EH (cell line): ENCODE results near the gene MACROH2A1.

Experiments used
- DNase-seq: peaks from one replicate; pipeline ENCODE4 v3.0.0-alpha.2; 2015; ENCODE audit warnings: low read depth

The MACROH2A1 gene

GRCh38 chr5:135355169-135355568 lies 43.9 kb downstream of the MACROH2A1 start:
- DNase-seq = peak; percentile 63

- peak; percentile 98 for DNase-seq
These were observed 44.9 kb downstream of the MACROH2A1 start for GRCh38 chr5:135353952-135354721.

GRCh38 chr5:135350536-135350935 lies 48.5 kb downstream of the MACROH2A1 start:
- DNase-seq = no peak

- no peak for DNase-seq
These were observed 49.1 kb downstream of the MACROH2A1 start for GRCh38 chr5:135349886-135350285.

- no peak for DNase-seq
These were observed 49.6 kb downstream of the MACROH2A1 start for GRCh38 chr5:135349451-135349850.

GRCh38 chr5:135348918-135349317 lies 50.1 kb downstream of the MACROH2A1 start:
- peak; percentile 33 for DNase-seq

GRCh38 chr5:135347392-135347791 lies 51.6 kb downstream of the MACROH2A1 start:
- DNase-seq = no peak

GRCh38 chr5:135345956-135346731 lies 52.9 kb downstream of the MACROH2A1 start:
- DNase-seq = no peak

GRCh38 chr5:135344349-135344748 lies 54.7 kb downstream of the MACROH2A1 start:
- DNase-seq = peak; percentile 77

- DNase-seq = peak; percentile 51
These were observed 55.6 kb downstream of the MACROH2A1 start for GRCh38 chr5:135343413-135343812.

- DNase-seq = no peak
These were observed 56.5 kb downstream of the MACROH2A1 start for GRCh38 chr5:135342551-135342875.

GRCh38 chr5:135341696-135342550 lies 57.1 kb downstream of the MACROH2A1 start:
- DNase-seq = no peak

- no peak for DNase-seq
These were observed 57.9 kb downstream of the MACROH2A1 start for GRCh38 chr5:135341016-135341666.

GRCh38 chr5:135340568-135340967 lies 58.5 kb downstream of the MACROH2A1 start:
- DNase-seq = no peak

GRCh38 chr5:135339623-135340022 lies 59.4 kb downstream of the MACROH2A1 start:
- DNase-seq = no peak

GRCh38 chr5:135339189-135339588 lies 59.8 kb downstream of the MACROH2A1 start:
- no peak for DNase-seq

- no peak for DNase-seq
These were observed 62.0 kb downstream of the MACROH2A1 start for GRCh38 chr5:135337064-135337463.

- no peak for DNase-seq
These were observed 63.8 kb downstream of the MACROH2A1 start for GRCh38 chr5:135335031-135335828.

- peak; percentile 41 for DNase-seq
These were observed 65.1 kb downstream of the MACROH2A1 start for GRCh38 chr5:135333732-135334515.

GRCh38 chr5:135332519-135333150 lies 66.4 kb downstream of the MACROH2A1 start:
- peak; percentile 71 for DNase-seq
